Measurements from ENCODE around the gene CCNB1. TPM values are rescaled to one million over a fixed set of nuclear protein-coding genes. Genes with fewer than 3 reads are reported as not detected.

CCNB1 gene
- total RNA-seq, 1 donor from 2014 or later, result 163 TPM

Other genes starting within 250 kb of the CCNB1 start
- 42.9 and 45.8 TPM in 2 replicates for gene SLC30A5, start 73.1 kb upstream of the CCNB1 start, total RNA-seq
- gene CENPH, start 22.4 kb downstream of the CCNB1 start, total RNA-seq, result 30.6 and 34.4 TPM in 2 replicates
- gene CDK7, start 67.7 kb downstream of the CCNB1 start, total RNA-seq, result 24.5 and 27.7 TPM in 2 replicates
- 9.0 and 9.5 TPM in 2 replicates for gene CCDC125, start 165.7 kb downstream of the CCNB1 start, total RNA-seq
- 41.1 and 42.0 TPM in 2 replicates for gene AK6, start 202.4 kb downstream of the CCNB1 start, total RNA-seq
- 53.6 and 55.2 TPM in 2 replicates for gene TAF9, start 202.4 kb downstream of the CCNB1 start, total RNA-seq
- gene RAD17, start 202.7 kb downstream of the CCNB1 start, total RNA-seq, result 22.4 and 25.0 TPM in 2 replicates
- 0.16 and 0.20 TPM in 2 replicates for gene MARVELD2, start 248.0 kb downstream of the CCNB1 start, total RNA-seq